Activated CD4-positive, alpha-beta T cell treated with anti-CD3 and anti-CD28 coated beads, Interleukin-2, amount 50 U/mL, for 48 hours (primary cell): Measurements from ENCODE around the gene ARAP2.
"Not testable (repeated sequence)": the region's sequence is repeated elsewhere in the genome, so short reads cannot be mapped to it uniquely, and the experiment has no call there.

Source experiments
- DNase-seq, 2 experiments: peaks; one replicate each; pipeline ENCODE4 v3.0.0-alpha.2; 2020

ARAP2 gene

DNA sequence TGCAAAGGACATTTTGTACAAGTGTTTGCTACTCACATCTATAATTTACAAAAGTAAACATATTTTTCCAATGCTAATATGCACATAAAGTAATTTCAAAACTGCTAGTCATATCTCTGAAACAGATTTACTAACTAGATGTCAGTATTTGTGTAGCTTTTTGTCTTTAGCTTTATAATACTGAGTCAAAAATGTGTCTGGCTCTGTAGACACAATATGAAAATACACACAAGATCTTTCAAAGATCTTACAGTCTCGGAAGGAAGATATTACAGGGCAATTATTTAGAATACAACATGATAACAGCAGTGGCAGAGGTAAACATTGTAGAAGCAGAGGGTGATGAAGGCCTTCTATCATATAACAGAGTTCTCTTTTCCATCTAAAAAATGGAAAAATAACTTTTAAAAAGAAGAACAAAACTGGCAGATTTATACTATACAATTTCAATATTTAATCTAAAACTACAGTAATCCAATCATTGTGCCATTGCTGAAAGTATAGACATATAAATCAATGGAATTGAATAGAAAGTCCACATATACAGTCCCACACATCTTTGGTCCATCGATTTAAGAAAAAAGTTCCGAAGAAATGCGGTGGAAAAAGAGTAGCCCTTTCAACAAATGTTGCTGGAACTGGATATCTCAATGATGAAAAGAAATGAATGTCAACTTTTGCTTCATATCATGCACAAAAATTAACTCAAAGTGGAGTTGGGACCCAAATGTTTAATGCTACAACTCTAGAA, 29.4 kb downstream of the ARAP2 start:
- no peak for DNase-seq

DNA sequence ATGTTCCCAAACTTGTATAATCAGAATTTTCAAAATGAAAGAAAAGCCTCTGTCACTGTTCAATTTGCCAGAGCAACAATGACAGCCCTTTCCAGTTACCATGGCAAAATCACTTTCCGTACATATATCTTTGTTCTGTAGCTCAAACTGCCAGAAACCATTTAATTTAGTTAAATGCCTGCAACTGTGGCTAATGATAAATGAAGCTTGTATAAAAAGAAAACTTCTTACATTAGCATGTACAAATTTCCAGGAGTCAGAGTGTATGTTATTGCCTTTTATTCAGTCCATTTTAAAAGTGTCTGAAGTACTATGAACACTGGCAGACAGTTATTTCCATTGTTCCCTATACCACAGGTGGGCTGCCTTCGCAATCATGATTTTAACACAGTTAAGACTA, 30.3 kb downstream of the ARAP2 start:
- no peak for DNase-seq

DNA sequence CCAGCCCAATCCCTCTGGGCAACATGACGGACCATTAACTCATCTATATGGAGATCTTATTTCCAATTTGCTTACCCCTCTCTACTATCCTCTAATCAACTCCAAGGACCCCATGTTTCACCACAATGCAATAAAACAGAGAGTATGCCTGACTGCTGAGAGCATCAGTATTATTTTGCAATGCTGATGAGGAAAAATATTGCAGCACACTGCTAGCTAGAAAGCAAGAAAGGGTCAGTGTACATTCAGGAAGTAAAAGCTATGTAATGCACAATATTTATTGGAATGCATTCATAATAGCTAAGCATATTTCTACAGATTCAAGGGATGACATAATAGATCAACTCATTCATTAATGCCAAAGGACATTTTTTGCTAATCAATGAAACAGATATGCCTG, 33.2 kb downstream of the ARAP2 start:
- no peak for DNase-seq

DNA sequence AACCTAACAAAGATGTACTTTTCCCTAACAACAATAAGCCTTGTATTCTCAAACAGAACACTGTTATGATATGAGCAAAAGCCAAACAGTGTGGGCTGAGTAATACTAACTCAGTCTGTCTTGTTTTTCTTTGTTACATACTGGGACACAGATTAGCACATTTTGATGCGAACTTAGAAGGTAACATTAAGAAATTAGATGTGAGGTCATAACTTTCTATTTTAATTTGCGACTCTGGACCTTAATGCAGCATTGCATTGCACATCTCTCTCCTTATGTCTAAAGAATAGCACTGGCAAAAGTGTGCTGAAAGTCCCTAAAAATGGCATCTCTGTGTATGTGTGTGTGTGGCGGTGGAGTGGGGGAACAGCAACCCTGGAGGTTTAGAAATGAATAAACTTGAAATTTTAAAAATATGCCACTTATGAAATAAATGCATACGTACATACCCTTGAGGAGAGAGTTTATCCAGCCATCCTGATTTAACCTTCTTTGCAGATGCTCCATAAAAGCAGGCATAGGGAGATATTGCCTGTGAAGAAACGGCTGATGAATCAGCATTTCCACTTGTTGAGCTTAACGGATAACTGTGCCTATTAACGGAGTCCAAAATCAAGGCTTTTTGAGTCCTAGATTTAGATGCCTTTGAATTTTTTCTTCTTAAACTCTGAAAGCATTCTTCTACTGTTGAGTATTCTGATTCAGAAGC, 34.2 kb downstream of the ARAP2 start:
- DNase-seq: no peak

DNA sequence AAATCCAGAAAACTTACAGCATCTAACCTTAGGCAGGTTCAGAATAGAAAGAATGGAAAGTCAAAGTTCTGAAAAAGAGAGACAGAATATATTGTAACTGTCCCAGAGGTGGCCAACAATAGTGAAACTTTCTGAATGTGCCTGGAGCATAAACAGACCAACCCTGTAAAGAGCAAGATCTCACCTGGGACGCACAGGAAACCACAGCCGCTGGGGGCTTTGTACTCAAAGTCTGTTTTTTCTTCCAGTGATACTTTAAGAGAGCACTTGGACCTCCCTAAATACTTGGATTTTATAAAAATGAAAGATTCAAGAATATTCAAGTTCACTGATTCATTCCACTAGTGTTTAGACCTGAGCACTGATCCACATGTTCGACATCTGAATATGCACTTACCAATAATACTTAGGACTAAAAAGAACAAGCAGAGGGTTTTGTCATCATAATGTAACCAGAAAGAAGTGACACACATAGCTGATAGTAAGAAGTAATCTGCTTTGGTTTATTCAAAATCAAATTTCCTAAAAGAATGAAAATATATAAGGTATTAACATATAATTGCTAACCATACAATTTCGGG, 35.3 kb downstream of the ARAP2 start:
- DNase-seq: no peak

DNA sequence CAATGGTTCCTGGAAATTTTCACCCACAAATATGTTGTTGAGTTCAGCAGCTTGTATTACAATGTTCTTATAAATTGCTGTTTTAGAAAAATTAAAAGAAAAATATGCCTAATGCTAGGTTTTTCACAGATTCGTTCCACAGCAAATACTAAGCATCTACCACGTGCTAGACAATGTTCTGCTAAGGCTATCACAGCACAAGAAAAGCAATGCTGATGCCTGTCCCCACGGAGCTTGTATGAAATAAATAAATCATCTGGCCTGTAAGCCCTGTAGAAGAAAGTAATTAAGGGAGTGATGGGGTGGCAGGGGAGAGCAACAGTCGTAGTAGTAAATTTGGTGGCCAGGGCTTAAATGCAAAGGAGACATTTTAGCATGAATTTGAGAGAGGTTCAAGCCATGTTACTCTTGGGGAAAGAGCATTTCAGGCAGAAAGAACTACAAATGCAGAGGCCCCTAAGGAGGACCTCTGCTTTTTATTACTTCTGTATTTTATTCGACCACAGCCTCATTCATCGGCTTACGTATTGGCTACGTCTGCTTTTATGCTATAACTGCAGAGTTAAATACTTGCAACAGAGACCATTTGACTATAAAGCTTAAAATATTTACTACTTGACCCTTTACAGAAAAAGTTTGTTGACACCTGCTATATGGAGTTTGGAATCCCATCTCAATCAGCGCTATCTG, 36.3 kb downstream of the ARAP2 start:
- DNase-seq: no peak

DNA sequence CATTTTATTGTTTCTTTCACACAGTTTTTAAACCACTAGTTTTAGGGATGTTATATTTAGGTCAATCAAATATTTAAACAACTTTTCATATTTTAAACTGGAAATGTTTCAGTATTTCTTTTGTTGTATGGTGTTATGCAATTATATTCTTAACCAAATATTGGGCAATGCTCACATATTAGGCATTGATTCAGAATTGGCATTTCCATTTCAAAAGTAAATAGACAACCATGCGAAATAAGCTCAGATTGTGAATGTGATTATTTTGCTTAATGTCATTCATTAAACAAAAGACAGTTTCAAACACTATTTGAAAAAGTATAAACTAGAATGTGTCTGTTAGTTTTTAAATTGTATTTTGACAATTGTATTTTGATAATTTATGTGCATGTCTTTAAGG, 36.9 kb downstream of the ARAP2 start:
- DNase-seq: no peak

DNA sequence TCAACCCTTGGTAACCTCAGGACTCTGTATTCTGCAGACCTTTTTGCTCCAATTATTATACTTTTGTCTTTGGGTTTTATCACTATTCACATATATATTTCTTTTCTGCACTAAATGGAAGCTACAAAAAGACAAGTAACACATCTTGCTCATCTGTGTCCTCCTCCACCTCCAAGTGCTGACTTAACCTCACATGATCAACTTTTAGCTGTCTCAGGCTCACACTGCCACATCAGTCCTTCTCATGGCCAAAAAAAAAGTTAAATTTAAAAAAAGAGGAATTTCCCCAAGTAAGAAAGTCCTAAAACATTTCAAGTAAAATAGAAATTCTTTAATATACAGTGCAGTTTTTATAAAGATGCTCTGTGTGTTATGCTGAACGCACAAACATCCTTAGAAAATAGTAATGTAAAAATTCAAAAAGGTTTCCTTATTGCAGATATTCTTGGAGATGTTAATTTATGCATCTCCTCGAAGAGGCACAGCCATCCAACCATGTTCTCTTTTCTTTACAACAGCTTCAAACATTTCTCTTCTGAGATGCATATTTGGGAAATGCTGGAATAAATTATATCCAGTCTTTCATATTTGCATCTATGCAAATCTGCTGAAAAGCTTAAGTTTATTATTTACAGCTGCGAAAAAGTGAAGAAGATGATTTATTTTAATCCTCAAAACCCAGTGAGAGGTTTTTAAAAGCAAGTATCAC, 37.6 kb downstream of the ARAP2 start:
- no peak for DNase-seq

DNA sequence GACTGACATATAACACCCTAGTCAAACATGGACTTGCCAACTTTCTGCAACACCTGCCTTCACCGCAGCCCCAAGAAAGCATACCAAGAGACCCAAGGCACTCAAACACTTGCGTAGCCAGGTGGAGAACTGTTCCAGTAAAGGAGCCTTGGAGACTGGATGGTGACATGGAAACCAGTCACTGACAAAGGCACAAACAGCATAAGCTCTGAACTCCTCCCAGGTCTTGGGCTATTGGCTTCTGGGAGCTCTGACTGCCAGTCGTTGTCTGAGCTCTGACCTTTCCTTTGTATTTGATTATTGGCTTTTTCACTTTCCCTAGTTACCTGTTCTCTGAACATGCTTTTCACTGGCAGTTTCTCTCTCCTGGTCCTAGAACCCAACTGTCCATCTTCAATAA, 38.3 kb downstream of the ARAP2 start:
- DNase-seq: no peak

DNA sequence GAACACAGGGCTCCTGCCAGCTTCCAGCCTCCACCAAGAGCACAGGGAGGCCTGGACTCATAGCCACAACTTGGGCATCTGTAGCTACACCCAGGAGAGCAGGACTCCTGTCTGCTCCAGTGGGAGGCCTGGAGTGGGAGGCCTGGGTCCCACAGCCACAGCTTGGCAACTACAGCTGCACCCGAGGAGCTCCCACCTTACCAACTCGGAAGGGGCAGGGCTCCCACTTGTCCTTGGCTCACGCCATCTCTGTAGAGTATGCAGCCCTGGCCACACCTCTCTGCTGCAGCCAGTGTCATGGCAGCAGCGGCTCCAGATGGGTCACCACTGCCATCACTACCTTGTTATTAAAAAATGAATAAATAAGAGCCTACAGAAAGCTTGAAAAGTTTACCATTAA, 45.5 kb downstream of the ARAP2 start:
- DNase-seq: no peak

DNA sequence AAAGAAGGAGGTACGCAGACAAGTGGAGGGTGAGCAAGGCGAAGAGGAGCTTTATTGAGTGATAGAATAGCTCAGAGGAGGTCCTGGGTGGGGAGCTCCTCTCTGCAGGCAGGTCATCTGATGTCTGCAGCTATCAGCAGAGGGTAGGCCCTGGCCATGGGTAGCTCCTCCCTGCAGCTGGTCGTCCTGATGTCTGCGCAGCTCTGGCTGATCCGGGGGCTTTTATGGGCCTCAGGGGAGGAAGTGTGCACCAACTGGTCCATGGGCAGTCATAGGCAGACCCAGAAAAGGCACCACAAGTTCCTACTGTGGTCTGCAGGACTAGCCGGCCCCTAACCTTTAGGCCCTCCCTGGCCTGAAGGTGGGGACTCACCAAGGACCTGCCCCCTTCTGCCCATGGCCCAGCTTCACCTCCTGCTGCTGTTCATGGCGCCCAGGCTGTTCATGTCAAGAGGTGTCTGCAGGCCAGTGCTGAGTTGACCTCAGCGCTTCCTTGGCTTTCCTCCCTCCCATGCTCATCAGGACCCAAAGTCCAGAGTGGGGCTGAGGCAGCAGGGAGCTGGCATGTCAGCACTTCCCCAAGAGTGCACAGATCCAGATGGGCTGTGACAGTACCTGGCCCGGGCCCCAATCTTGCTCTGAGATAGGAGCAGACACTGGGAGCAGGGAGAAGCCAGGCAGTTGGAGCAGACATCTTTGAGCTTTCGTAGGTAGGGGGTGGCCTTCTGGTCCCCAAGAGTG, 46.1 kb downstream of the ARAP2 start:
- no peak for DNase-seq

DNA sequence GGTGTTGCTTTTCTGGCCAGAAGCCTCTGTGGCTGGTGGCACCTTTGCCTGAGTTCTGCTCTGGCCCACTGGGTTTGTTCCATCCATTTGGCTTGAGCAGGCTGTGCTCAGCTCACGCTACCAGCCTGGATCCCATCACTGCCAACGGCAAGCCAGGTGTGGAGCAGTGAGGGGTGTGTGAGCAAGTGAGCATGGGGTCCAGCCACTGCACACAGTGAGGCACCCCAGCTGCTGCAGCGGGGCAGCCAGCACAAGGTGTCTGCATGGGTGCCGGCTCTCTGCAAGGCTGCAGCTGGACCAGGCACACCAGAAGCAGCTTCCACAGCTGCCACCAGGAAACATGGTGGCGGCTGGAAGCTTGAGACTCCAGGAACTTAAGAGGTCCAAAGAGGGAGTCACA, 46.8 kb downstream of the ARAP2 start:
- DNase-seq: no peak

DNA sequence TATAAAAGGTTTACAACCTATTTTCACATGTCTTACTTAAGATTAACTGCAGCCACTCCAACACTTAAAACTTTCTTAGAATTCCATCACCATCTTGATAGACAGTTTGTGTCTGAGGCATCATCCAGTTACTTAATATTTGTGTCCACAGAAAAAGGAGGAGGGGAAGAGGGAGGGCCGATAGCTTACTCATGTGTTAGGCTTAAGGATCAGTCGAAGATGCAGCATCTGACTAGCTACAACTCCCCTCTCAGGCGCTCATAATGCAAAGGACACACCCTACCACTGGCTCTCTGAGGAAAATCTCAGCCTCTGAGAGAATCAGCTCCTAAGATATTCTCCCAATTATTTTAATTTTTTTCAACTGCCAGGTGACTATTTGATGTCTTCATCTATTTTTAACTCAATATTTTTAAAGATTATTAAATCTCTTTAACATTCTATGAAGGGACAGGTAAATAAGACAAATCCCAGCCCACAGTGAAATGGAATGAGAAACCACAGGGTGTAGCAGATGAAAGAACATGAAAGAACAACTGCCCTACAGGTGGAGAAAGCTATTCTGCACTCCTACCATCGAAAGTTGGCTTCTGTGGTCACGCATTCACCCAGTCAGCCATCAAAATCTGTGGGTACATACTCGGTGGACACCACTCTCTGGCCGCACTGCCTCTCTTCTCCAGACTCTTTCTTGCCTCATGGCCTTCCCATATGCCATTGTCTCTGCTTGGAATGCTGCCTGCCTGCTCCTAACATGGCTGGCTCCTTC, 48.0 kb downstream of the ARAP2 start:
- DNase-seq: no peak

DNA sequence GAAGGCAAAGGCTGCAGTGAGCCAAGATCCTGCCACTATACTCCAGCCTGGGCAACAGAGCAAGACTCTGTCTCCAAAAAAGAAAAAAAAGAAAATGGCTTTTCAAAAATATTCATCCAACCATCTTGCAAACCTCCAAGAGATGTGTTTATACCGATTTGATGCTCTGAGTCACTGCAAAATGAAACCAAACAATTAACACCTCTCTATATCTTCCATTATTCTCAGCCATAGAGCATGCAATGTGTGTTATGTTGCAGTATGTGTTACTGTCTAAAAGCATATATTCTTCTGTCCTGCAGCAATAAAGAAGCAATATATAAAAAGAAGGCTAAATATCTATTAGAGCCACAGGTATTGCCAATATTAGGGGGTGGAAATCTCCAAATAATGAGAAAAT, 51.4 kb downstream of the ARAP2 start:
- DNase-seq: no peak

DNA sequence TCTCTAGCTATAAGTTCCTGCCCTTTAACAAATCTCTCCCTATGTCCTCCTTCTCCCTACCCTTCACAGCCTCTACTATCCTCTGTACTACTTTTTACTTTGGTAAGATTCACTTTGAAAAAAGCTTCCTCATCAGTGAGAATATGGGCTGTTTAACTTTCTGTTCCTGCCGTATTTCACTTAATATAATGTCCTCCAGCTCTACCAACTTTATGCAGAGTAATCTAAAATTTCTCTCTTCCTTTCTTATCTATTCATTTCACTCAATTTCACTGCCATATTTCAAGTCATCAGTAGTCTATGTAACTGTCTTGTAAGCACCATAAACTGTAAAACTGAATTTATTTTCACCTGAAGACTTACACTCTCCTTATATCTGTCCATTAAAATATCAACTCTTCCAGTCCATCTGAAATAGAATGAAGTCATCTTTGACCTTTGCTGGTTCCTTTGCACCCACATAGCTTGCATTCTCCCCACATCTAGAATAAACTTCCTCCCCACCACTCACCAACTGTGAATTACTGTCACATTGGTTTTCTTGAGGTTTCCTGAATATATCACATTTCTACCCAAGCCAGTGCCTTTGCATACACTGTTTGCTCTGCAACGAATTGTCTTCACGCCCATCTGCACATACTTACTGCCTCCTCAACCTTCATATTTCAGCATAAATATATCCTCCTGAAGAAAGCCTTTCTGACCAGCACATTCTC, 54.6 kb downstream of the ARAP2 start:
- DNase-seq: no peak

DNA sequence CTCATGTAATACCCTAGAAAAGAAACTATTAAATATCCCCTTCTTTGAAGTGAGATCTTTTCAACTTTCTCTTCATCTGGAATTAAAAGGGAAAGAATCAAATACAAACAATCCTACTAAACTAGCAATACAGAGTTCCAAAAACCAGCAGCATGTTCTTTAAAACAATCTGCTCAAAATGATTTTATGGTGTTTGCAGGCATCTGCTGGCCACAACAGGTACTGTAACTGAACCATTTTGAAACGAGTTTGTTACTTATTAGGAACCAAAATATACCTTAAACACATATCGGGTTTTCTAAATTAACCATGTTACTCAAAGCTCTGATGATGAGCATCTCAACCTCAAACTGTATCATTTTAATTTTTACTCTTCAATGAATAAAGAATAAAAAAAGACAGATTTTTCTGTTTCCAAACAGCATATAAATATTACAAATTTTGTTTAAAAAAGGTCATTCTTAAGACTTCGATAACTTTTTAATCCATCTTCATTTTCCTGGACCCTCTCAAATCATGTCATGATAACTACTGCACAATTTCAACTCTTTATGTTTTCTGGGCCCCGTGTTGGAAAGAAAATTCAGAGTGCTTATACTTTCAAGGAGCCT, 56.5 kb downstream of the ARAP2 start:
- DNase-seq: no peak

DNA sequence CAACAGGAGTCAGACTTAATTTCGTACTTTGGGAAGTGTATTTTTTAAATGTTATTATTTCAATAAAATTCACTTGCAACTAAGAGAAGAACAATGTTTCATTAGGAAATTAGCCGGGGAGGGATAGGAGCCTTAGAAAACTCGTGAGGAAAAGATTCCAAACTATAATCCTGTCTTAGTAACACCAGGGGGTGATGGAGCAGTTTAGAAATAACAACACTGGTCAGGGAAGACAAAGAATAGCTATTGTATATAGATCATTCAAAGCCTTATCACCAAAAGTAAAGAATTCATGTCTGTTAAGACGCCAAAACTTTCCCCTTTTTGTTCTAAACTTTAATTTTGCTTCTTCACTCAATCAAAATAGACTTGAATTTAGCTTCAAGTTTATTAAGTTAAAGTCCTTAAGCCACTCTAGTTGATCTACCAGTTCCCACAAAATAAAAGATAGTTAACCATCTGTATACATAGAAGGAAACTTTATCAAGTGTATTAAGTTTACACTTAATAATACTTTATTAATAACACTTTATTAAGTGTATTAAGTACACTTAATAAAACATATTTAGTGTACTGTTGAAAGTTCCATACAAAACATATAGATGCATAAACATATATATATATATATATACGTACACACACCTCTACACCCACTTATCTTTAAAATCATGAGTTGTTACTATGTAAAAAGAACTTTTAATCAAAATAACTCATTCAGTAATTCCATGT, 60.5 kb downstream of the ARAP2 start:
- DNase-seq: no peak

DNA sequence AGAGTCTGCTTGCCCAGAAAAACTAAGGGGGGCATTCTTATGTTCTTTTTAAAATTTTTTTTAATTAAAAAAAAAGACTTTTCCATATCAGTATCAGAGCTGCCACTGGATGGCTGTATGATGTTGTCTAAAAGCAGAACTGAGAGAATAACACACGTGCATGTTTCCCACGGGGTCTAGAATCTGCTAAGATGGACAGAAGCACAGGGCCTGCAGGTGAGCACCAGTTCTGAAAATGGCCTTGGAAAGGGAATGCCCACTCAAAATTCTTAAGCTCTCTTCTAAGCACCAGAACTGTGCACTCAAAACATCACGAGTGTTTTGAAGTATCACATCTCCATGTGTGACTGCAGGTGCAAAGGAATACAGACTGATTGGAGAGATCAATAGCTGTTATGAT, 61.1 kb downstream of the ARAP2 start:
- no peak for DNase-seq

DNA sequence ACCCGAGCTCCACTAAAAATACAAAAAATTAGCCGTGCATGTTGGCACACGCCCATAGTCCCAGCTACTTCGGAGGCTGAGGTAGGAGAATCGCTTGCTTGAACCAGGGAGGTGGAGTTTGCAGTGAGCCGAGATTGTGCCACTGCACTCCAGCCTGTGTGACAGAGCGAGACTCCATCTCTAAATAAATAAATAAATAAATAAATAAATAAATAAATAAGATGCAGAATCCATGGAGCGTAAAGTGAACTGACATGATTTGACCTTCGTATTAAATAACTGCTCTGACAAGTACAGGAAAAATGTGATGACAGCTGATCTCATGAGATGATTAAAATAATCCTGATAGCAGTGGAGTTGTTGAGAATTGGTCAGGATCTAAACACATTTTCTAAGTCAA, 62.0 kb downstream of the ARAP2 start:
- DNase-seq: not testable (repeated sequence)

DNA sequence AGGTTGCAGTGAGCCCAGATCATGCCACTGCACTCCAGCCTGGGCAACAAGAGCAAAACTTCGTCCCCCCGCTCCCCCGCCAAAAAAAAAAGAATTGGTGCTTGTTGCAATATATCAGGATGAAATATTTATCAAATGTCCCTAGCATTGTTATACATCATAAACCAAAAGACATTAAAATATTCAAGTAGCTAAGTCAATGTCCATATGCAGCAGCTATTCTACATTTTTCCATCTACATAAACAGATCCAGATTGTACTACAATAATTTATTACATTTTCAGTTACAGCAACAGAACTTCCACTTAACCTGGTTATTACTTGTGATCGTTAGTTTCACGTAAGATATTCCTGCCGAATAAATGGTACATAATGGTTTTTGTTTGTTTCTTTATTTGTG, 64.1 kb downstream of the ARAP2 start:
- DNase-seq: no peak
